B cell (primary cell): ENCODE measurements around the gene THSD4. TPM values are rescaled to one million over a fixed set of nuclear protein-coding genes. Genes with fewer than 3 reads are reported as not detected.

Experiments used
- ATAC-seq: fragments of 200-7000 bp; cut with Tn5 transposase; one replicate; pipeline ENCODE4 v1.10.0; 2021; ENCODE audit warnings: low read depth, mild to moderate bottlenecking, moderate number of reproducible peaks, moderate library complexity
- CTCF ChIA-PET: fragments of 350-600 bp; sonication (Branson Sonifier 250); formaldehyde crosslinking; loops from one replicate; lab custom pipeline; 2021; ENCODE audit warnings: antibody characterized with exemption, inconsistent platforms; lab: Charles Lee
- POLR2A ChIA-PET: fragments of 350-600 bp; sonication (Branson Sonifier 250); formaldehyde crosslinking; loops from one replicate; lab custom pipeline; 2021; ENCODE audit warnings: antibody characterized with exemption; lab: Charles Lee
- DNase-seq: peaks from one replicate; pipeline ENCODE4 v3.0.0; 2013
- H2AFZ ChIP-seq: 2 replicates; pipeline ENCODE4 v1.6.1; 2012; ENCODE audit warnings: mild to moderate bottlenecking, low read depth, low read length; ENCODE audit not compliant: insufficient read depth, poor library complexity, severe bottlenecking
- H3K27ac ChIP-seq, 2 donors: 1 replicate in 1 of 2; 2 replicates in 1 of 2; pipeline ENCODE4 v1.5.1; 2012 to 2013; ENCODE audit warnings: low read length in 2 of 2, mild to moderate bottlenecking in 2 of 2, moderate library complexity in 1 of 2
- H3K27me3 ChIP-seq, 4 experiments: fragments of 200-600 bp in 1 of 4; sonication (generic) in 1 of 4; replicated peaks in 1 of 4; 1 replicate in 2 of 4; 2 replicates in 2 of 4; pipeline versions ENCODE4 v1.6.1 to v1.7.0; 2013 to 2016; ENCODE audit warnings: low read length in 3 of 4, mild to moderate bottlenecking in 2 of 4, mixed read lengths in 1 of 4, moderate library complexity in 1 of 4; ENCODE audit not compliant: insufficient read depth in 4 of 4, control insufficient read depth in 3 of 4; ENCODE audit errors: control extremely low read depth in 1 of 4
- H3K36me3 ChIP-seq, 2 experiments: replicated peaks in 1 of 2; 1 replicate in 1 of 2; 2 replicates in 1 of 2; pipeline versions ENCODE4 v1.6.1 to v1.7.1; 2013; ENCODE audit warnings: low read length in 1 of 2; ENCODE audit not compliant: insufficient read depth in 2 of 2, control insufficient read depth in 1 of 2; ENCODE audit errors: control extremely low read depth in 1 of 2, extremely low read depth in 1 of 2
- H3K4me1 ChIP-seq, 2 donors: fragments of 200-600 bp in 1 of 2; sonication (generic) in 1 of 2; 1 replicate in 1 of 2; 2 replicates in 1 of 2; pipeline versions ENCODE4 v1.5.1 to v1.6.1; 2013 to 2017; ENCODE audit warnings: low read length in 2 of 2; ENCODE audit not compliant: control insufficient read depth in 2 of 2, insufficient read depth in 2 of 2
- H3K4me2 ChIP-seq: replicated peaks from 2 replicates; pipeline ENCODE3; 2012; ENCODE audit warnings: mild to moderate bottlenecking, low read depth, low read length; ENCODE audit not compliant: poor library complexity, severe bottlenecking
- H3K4me3 ChIP-seq, 5 experiments: fragments of 200-600 bp in 1 of 5; sonication (generic) in 1 of 5; 1 replicate in 3 of 5; 2 replicates in 2 of 5; pipeline versions ENCODE4 v1.5.1 to v1.7.0; 2011 to 2016; ENCODE audit warnings: low read length in 4 of 5, mild to moderate bottlenecking in 4 of 5, low read depth in 2 of 5, control low read depth in 1 of 5, moderate library complexity in 1 of 5; ENCODE audit not compliant: insufficient read depth in 1 of 5; ENCODE audit errors: control extremely low read depth in 1 of 5, extremely low read depth in 1 of 5
- H3K79me2 ChIP-seq: fragments of 200-600 bp; sonication (generic); one replicate; pipeline ENCODE4 v1.6.0; 2016; ENCODE audit warnings: low read length; ENCODE audit not compliant: control insufficient read depth, insufficient read depth
- H3K9ac ChIP-seq: fragments of 200-600 bp; sonication (generic); 2 replicates; pipeline ENCODE4 v1.6.1; 2017; ENCODE audit warnings: mild to moderate bottlenecking, low read length, moderate library complexity
- H3K9me3 ChIP-seq, 3 donors: one replicate each; pipeline versions ENCODE4 v1.6.1 to v1.7.1; 2013; ENCODE audit warnings: low read length in 2 of 3; ENCODE audit not compliant: control insufficient read depth in 2 of 3, insufficient read depth in 1 of 3; ENCODE audit errors: control extremely low read depth in 1 of 3
- H4K20me1 ChIP-seq: 2 replicates; pipeline ENCODE4 v1.6.0; 2012; ENCODE audit warnings: mild to moderate bottlenecking, low read length; ENCODE audit not compliant: insufficient read depth, control insufficient read depth, poor library complexity, severe bottlenecking
- H3K27ac Mint-ChIP-seq: one replicate; pipeline ENCODE4 v1.8.0; 2021; ENCODE audit warnings: mixed read lengths
- H3K27me3 Mint-ChIP-seq: one replicate; pipeline ENCODE4 v1.8.0; 2021; ENCODE audit warnings: mixed read lengths
- H3K4me1 Mint-ChIP-seq: one replicate; pipeline ENCODE4 v1.8.0; 2021; ENCODE audit warnings: mixed read lengths
- H3K4me3 Mint-ChIP-seq: one replicate; pipeline ENCODE4 v1.8.0; 2021; ENCODE audit warnings: mixed read lengths
- H3K9me3 Mint-ChIP-seq: one replicate; pipeline ENCODE4 v1.8.0; 2022; ENCODE audit warnings: mixed read lengths; ENCODE audit not compliant: insufficient read depth
- EZH2 ChIP-seq: IDR thresholded peaks from 2 replicates; pipeline ENCODE4 v1.6.1; 2012; ENCODE audit warnings: borderline replicate concordance, low read depth, mild to moderate bottlenecking, moderate library complexity, low read length; ENCODE audit not compliant: insufficient read depth, poor library complexity, severe bottlenecking
- WGBS: methylation state at CpG from one replicate; pipeline ENCODE4 v1.1.5; 2013; ENCODE audit warnings: missing lambda C conversion rate; ENCODE audit not compliant: insufficient coverage; 5-methylcytosine and 5-hydroxymethylcytosine counted together
- intact Hi-C: fragments of 100-400 bp; cut with micrococcal nuclease; formaldehyde crosslinking; loops from one replicate; pipeline ENCODE4 v1.10.0; 2022
- polyA plus RNA-seq: library from polyadenylated mRNA; depleted of rRNA; stranded (reverse); fragments of >200 nt; gene quantifications from 2 replicates; pipeline ENCODE4 v1.2.3, GENCODE V29; 2012
- total RNA-seq, 2 donors: library from RNA; stranded (reverse); fragments of 120-200 nt in 1 of 2; gene quantifications; 1 replicate in 1 of 2; 2 replicates in 1 of 2; pipeline versions ENCODE4 v1.2.3 to v1.2.4, GENCODE V29; 2013 to 2022
- TF ChIP-seq, protein P1 (sequence below): fragments of 200-600 bp; IDR thresholded peaks from one replicate; pipeline ENCODE4 v1.8.0; 2022; ENCODE audit warnings: antibody characterized with exemption, mild to moderate bottlenecking

THSD4 gene
- total and polyA plus RNA-seq, 2 donors (not counting 1 experiment from before 2014, with no cell fraction given), result not detected

DNA sequence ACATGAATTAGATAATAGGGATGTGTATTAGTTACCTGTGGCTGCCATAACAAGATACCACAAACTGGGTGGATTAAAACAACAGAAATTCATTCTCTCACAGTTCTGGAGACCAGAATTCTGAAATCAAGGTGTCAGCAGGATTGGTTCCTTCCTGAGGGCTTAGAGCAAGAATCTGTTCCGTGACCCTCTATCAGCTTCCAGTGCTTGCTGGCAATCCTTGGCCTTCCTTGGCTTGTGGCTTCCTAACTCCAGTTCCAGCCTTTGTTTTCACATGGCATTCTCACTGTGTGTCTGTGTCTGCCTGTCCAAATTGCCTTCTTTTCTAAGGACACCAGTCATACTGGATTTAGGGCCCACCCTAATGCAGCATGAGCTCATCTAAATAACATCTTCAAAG lies 600.6 kb downstream of the THSD4 start:
- TF ChIP-seq EZH2, result no peak
- TF ChIP-seq, protein P1, sequence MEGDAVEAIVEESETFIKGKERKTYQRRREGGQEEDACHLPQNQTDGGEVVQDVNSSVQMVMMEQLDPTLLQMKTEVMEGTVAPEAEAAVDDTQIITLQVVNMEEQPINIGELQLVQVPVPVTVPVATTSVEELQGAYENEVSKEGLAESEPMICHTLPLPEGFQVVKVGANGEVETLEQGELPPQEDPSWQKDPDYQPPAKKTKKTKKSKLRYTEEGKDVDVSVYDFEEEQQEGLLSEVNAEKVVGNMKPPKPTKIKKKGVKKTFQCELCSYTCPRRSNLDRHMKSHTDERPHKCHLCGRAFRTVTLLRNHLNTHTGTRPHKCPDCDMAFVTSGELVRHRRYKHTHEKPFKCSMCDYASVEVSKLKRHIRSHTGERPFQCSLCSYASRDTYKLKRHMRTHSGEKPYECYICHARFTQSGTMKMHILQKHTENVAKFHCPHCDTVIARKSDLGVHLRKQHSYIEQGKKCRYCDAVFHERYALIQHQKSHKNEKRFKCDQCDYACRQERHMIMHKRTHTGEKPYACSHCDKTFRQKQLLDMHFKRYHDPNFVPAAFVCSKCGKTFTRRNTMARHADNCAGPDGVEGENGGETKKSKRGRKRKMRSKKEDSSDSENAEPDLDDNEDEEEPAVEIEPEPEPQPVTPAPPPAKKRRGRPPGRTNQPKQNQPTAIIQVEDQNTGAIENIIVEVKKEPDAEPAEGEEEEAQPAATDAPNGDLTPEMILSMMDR, result no peak
- Mint-ChIP-seq H3K4me1 (no peaks in the 10 kb centered on the region), H3K27me3 (peaks cover 19% of the 10 kb centered on the region), H3K4me3 (no peak overlapping the region), H3K27ac (no peak overlapping the region), H3K9me3 (no peaks in the 10 kb centered on the region)
- H3K4me1 ChIP-seq, result no peaks in the 10 kb centered on the region
- H3K9ac ChIP-seq, result no peak overlapping the region
- H3K4me3 ChIP-seq, result no peak overlapping the region
- H3K79me2 ChIP-seq, result no peaks in the 10 kb centered on the region
- H3K9me3 ChIP-seq, result no peaks in the 10 kb centered on the region
- no peak overlapping the region for H3K27ac ChIP-seq
- H3K4me2 ChIP-seq, result no peak overlapping the region
- no peaks in the 10 kb centered on the region for H4K20me1 ChIP-seq
- intact Hi-C loops, result no loop called here
- H2AFZ ChIP-seq, result no peak overlapping the region
- H3K36me3 ChIP-seq, result no peaks in the 10 kb centered on the region
- no peaks in the 10 kb centered on the region for H3K27me3 ChIP-seq
- WGBS, result 100% methylated on average over 1 of the region's 1 CpG
- ATAC-seq (no peak), DNase-seq (no peak)
- ChIA-PET POLR2A (no interaction called here), CTCF (no interaction called here)

DNA sequence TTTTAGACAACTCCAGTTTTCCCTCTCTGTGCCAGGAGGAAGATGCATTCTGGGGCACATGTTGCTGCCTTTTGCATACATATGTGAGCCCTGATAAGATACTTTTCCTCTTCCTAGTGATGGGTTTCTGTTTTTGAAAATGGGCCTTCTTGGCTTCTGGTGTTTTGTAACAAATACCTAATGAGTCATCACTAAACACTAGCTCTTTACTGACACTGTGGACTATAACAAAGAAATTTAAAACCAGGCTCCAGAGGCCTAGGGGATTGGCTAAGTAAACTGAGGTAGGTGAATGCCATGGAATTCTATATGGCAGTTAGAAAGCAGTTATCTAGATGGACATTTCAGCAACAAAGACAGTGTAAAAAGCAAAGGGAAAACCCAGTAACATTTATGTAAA lies 601.7 kb downstream of the THSD4 start:
- Mint-ChIP-seq H3K4me3 (no peak overlapping the region), H3K27me3 (peaks cover 19% of the 10 kb centered on the region), H3K27ac (no peak overlapping the region), H3K9me3 (no peaks in the 10 kb centered on the region), H3K4me1 (no peaks in the 10 kb centered on the region)
- no peak overlapping the region for H2AFZ ChIP-seq
- ChIA-PET CTCF (no interaction called here), POLR2A (no interaction called here)
- H3K79me2 ChIP-seq, result no peaks in the 10 kb centered on the region
- no peaks in the 10 kb centered on the region for H3K4me1 ChIP-seq
- no peak overlapping the region for H3K9ac ChIP-seq
- intact Hi-C loops, result no loop called here
- ATAC-seq (no peak), DNase-seq (no peak)
- no peaks in the 10 kb centered on the region for H3K27me3 ChIP-seq
- H4K20me1 ChIP-seq, result no peaks in the 10 kb centered on the region
- H3K36me3 ChIP-seq, result no peaks in the 10 kb centered on the region
- H3K4me3 ChIP-seq, result no peak overlapping the region
- no peak overlapping the region for H3K4me2 ChIP-seq
- no peak overlapping the region for H3K27ac ChIP-seq
- TF ChIP-seq, protein P1, result no peak
- TF ChIP-seq EZH2, result no peak
- no peaks in the 10 kb centered on the region for H3K9me3 ChIP-seq
